Measurements from ENCODE around the gene MYOF. TPM values are rescaled to one million over a fixed set of nuclear protein-coding genes. Genes with fewer than 3 reads are reported as not detected.

Gene MYOF
- total and polyA plus RNA-seq, 10 of the 15 experiments (the other 5 are each of a cell fraction or from before 2014, with no cell fraction given) = 0.02 to 0.59 (median 0.17) TPM

DNA sequence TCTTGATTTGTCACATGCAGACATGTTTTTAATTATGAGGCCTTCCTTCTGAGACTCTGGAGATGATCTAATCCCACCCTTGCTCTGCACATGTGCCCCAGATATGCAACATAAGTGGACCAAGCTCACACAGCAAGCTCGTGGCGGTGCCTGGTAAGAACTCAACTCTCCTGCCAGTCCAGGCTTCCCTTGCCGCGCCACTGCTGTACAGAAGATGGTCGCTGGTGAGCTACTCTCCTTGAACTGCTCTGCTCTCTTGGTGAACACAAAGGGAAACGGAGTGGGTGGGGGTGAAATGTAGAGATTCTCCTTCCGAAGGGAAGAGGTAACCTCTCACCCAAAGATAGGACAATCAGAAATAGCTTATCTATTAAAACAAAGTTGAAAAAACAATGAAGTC, 25.7 kb downstream of the MYOF start (continued):
- TF ChIP-seq LARP7 (IDR thresholded peaks at IDR 0.05) (no peak), SMAD5 (IDR thresholded peaks at IDR 0.05; ENCODE audit: low read depth) (no peak), RFX5 (IDR thresholded peaks at IDR 0.05; ENCODE audit: low read depth, low read length) (no peak), GABPA (IDR thresholded peaks at IDR 0.05; ENCODE audit: low read depth) (no peak)

DNA sequence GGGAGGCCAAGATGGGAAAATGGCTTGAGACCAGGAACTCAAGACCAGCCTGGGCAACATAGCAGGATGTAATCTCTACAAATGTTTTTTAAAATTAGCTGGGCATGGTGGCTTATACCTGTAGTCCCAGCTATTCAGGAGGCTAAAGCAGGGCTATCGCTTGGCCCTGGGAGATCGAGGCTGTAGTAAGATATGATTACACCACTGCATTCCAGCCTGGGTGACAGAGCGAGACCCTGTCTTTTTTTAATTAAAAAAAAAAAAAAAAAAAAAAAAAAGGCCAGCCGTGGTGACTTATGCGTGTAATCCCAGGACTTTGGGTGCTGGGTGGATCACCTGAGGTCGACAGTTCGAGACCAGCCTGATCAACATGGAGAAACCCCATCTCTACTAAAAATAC, 27.4 kb downstream of the MYOF start:
- BruUV-seq (replicated peaks) = no TSS peak
- no peaks in the 10 kb centered on the region for H3K27me3 ChIP-seq (replicated peaks in 1 of 2; ENCODE audit: control insufficient read depth in 2 of 2, insufficient read depth in 2 of 2, low read length in 1 of 2)

DNA sequence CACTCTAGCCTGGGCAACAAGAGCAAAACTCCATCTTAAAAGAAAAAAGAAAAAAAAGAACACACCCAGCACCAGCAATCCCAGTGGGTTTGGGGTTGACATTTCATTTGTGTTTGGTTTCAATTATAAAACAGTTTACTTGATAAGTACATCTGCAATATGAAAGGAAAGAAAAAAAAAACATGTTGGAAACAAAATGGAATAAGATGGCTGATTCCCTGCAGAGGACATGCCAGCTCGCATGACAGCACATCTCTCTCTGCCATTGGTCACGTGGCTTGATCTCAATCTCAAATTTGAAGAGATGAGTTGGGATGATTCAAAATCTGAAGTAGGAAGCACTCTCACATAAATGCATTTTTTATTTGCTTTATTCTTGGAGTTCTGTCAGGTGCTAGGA, 28.0 kb downstream of the MYOF start:
- RAD21 ChIA-PET (ENCODE audit: unreplicated experiment) = no interaction called here
- POLR2A ChIA-PET = no interaction called here
- no peak overlapping the region for H2AFZ ChIP-seq (ENCODE audit: control insufficient read depth, low read depth, low read length)
- no peaks in the 10 kb centered on the region for H3K27me3 ChIP-seq (replicated peaks in 1 of 2; ENCODE audit: control insufficient read depth in 2 of 2, insufficient read depth in 2 of 2, low read length in 1 of 2)
- ATAC-seq = no peak
- H4K20me1 ChIP-seq (ENCODE audit: control insufficient read depth, insufficient read depth) = no peaks in the 10 kb centered on the region
- H3K36me3 ChIP-seq (ENCODE audit: control insufficient read depth in 2 of 2, insufficient read depth in 2 of 2, low read length in 1 of 2) = no peaks in the 10 kb centered on the region
- in situ Hi-C loops (cut with MboI) = no loop called here
- H3K79me2 ChIP-seq (ENCODE audit: control insufficient read depth, insufficient read depth, low read length) = no peaks in the 10 kb centered on the region
- intact Hi-C loops (cut with micrococcal nuclease; ENCODE audit: unreplicated experiment) = no loop called here
- no peaks in the 10 kb centered on the region for H3K4me1 ChIP-seq (ENCODE audit: control insufficient read depth, insufficient read depth, low read length)
- CTCF ChIA-PET = interaction anchor here (0.7 to 1.2 kb wide), 3 partner anchors 77 to 851 kb away, joined by 3 to 5 read pairs (median 3); no protein-coding TSS in a partner anchor
- no peaks in the 10 kb centered on the region for H3K9me3 ChIP-seq (replicated peaks; ENCODE audit: control insufficient read depth, insufficient read depth, low read length)
- no peak overlapping the region for H3K9ac ChIP-seq (ENCODE audit: control insufficient read depth, insufficient read depth, low read length)
- H3K27ac ChIP-seq (ENCODE audit: control insufficient read depth, insufficient read depth) = no peak overlapping the region
- H3K4me3 ChIP-seq = no peak overlapping the region
- SMC1A ChIA-PET (ENCODE audit: uncharacterized antibody, unreplicated experiment) = no interaction called here
- WGBS (ENCODE audit: insufficient coverage, insufficient replicate concordance, low lambda C conversion rate, missing lambda C conversion rate) = 13% methylated on average over 2 of the region's 2 CpGs
- FAIRE-seq = no peak
- DNase-seq (ENCODE audit: low read depth, low spot score) = no peak
- no peak overlapping the region for H3K4me2 ChIP-seq (ENCODE audit: control insufficient read depth, insufficient read depth)
- no TSS peak for BruUV-seq (replicated peaks)
- TF ChIP-seq, protein P1, sequence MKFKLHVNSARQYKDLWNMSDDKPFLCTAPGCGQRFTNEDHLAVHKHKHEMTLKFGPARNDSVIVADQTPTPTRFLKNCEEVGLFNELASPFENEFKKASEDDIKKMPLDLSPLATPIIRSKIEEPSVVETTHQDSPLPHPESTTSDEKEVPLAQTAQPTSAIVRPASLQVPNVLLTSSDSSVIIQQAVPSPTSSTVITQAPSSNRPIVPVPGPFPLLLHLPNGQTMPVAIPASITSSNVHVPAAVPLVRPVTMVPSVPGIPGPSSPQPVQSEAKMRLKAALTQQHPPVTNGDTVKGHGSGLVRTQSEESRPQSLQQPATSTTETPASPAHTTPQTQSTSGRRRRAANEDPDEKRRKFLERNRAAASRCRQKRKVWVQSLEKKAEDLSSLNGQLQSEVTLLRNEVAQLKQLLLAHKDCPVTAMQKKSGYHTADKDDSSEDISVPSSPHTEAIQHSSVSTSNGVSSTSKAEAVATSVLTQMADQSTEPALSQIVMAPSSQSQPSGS (IDR thresholded peaks at IDR 0.05; ENCODE audit: low read length) = no peak
- TF ChIP-seq SPI1 (IDR thresholded peaks at IDR 0.05; ENCODE audit: borderline replicate concordance, insufficient read depth, low read depth, low read length) (no peak), SUPT20H (IDR thresholded peaks at IDR 0.05; ENCODE audit: borderline replicate concordance, control insufficient read depth, low read depth, low read length) (no peak), SMAD1 (IDR thresholded peaks at IDR 0.05; ENCODE audit: low read depth, partially characterized antibody) (no peak), CBX5 (IDR thresholded peaks at IDR 0.05; ENCODE audit: low read depth) (no peak), TCF3 (IDR thresholded peaks at IDR 0.05; ENCODE audit: borderline replicate concordance, insufficient read depth, low read depth, low read length) (no peak)
- TF ChIP-seq, protein P2, sequence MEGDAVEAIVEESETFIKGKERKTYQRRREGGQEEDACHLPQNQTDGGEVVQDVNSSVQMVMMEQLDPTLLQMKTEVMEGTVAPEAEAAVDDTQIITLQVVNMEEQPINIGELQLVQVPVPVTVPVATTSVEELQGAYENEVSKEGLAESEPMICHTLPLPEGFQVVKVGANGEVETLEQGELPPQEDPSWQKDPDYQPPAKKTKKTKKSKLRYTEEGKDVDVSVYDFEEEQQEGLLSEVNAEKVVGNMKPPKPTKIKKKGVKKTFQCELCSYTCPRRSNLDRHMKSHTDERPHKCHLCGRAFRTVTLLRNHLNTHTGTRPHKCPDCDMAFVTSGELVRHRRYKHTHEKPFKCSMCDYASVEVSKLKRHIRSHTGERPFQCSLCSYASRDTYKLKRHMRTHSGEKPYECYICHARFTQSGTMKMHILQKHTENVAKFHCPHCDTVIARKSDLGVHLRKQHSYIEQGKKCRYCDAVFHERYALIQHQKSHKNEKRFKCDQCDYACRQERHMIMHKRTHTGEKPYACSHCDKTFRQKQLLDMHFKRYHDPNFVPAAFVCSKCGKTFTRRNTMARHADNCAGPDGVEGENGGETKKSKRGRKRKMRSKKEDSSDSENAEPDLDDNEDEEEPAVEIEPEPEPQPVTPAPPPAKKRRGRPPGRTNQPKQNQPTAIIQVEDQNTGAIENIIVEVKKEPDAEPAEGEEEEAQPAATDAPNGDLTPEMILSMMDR (IDR thresholded peaks at IDR 0.05 in 2 of 3, conservative IDR thresholded peaks at IDR 0.05 in 1 of 3; ENCODE audit: control insufficient read depth in 2 of 3, extremely low read depth in 1 of 3, insufficient read depth in 1 of 3, low read depth in 3 of 3, low read length in 3 of 3) = no peak

More for the DNA sequence above, 27.4 kb downstream of the MYOF start:
- no peak overlapping the region for H2AFZ ChIP-seq (ENCODE audit: control insufficient read depth, low read depth, low read length)
- intact Hi-C loops (cut with micrococcal nuclease; ENCODE audit: unreplicated experiment) = no loop called here
- H4K20me1 ChIP-seq (ENCODE audit: control insufficient read depth, insufficient read depth) = no peaks in the 10 kb centered on the region
- RAD21 ChIA-PET (ENCODE audit: unreplicated experiment) = no interaction called here
- CTCF ChIA-PET = interaction anchor here (0.7 to 1.2 kb wide), 3 partner anchors 77 to 851 kb away, joined by 3 to 5 read pairs (median 3); no protein-coding TSS in a partner anchor
- WGBS (ENCODE audit: insufficient coverage, insufficient replicate concordance, low lambda C conversion rate, missing lambda C conversion rate) = 61% methylated on average over 5 of the region's 7 CpGs
- no peak overlapping the region for H3K27ac ChIP-seq (ENCODE audit: control insufficient read depth, insufficient read depth)
- no peak overlapping the region for H3K9ac ChIP-seq (ENCODE audit: control insufficient read depth, insufficient read depth, low read length)
- SMC1A ChIA-PET (ENCODE audit: uncharacterized antibody, unreplicated experiment) = no interaction called here
- DNase-seq (ENCODE audit: low read depth, low spot score) = no peak
- no peaks in the 10 kb centered on the region for H3K36me3 ChIP-seq (ENCODE audit: control insufficient read depth in 2 of 2, insufficient read depth in 2 of 2, low read length in 1 of 2)
- no peaks in the 10 kb centered on the region for H3K4me1 ChIP-seq (ENCODE audit: control insufficient read depth, insufficient read depth, low read length)
- TF ChIP-seq MEF2B (IDR thresholded peaks at IDR 0.05; ENCODE audit: partially characterized antibody, poor library complexity, severe bottlenecking) (no peak), ZNF217 (IDR thresholded peaks at IDR 0.05) (no peak), ETV6 (conservative IDR thresholded peaks at IDR 0.05 in 1 of 2, IDR thresholded peaks at IDR 0.05 in 1 of 2; ENCODE audit: borderline replicate concordance in 1 of 2, low read depth in 1 of 2) (no peak), WRNIP1 (IDR thresholded peaks at IDR 0.05; ENCODE audit: borderline replicate concordance, low read depth, low read length) (no peak), KDM1A (IDR thresholded peaks at IDR 0.05; ENCODE audit: borderline replicate concordance) (no peak), GABPA (IDR thresholded peaks at IDR 0.05; ENCODE audit: low read depth) (no peak), MYC (IDR thresholded peaks at IDR 0.05; ENCODE audit: insufficient read depth, insufficient read length, insufficient replicate concordance, low read length, severe bottlenecking) (no peak), NBN (IDR thresholded peaks at IDR 0.05) (no peak)
- no peaks in the 10 kb centered on the region for H3K9me3 ChIP-seq (replicated peaks; ENCODE audit: control insufficient read depth, insufficient read depth, low read length)
- ATAC-seq = no peak
- no peak overlapping the region for H3K4me2 ChIP-seq (ENCODE audit: control insufficient read depth, insufficient read depth)
- no peak for FAIRE-seq
- H3K79me2 ChIP-seq (ENCODE audit: control insufficient read depth, insufficient read depth, low read length) = no peaks in the 10 kb centered on the region
- in situ Hi-C loops (cut with MboI) = no loop called here
- POLR2A ChIA-PET = no interaction called here
- H3K4me3 ChIP-seq = no peak overlapping the region

Measured in GM12878 (cell line).